Naive thymus-derived CD4-positive, alpha-beta T cell (primary cell): Measurements from ENCODE around the gene PFAS. TPM values are rescaled to one million over a fixed set of nuclear protein-coding genes. Genes with fewer than 3 reads are reported as not detected.

Source experiments
- ATAC-seq: fragments of 150-1000 bp; cut with Tn5 transposase; 2 replicates; pipeline ENCODE4 v1.10.0; 2021; ENCODE audit warnings: mild to moderate bottlenecking, moderate library complexity
- CTCF ChIA-PET: fragments of 350-600 bp; sonication (Branson Sonifier 250); formaldehyde crosslinking; loops from one replicate; lab custom pipeline; 2021; ENCODE audit warnings: antibody characterized with exemption; lab: Charles Lee
- POLR2A ChIA-PET: fragments of 350-600 bp; sonication (Branson Sonifier 250); formaldehyde crosslinking; loops from one replicate; lab custom pipeline; 2021; ENCODE audit warnings: antibody characterized with exemption, inconsistent platforms; lab: Charles Lee
- DNase-seq, 9 donors: peaks; one replicate each; pipeline versions ENCODE4 v3.0.0 to v3.0.0-alpha.2; 2020 to 2022; ENCODE audit warnings: mixed read lengths in 1 of 9
- H3K27ac ChIP-seq: one replicate; pipeline ENCODE4 v1.7.0; 2013; ENCODE audit warnings: mild to moderate bottlenecking, low read depth, low read length, moderate library complexity
- H3K27me3 ChIP-seq, 2 donors: one replicate each; pipeline ENCODE4 v1.7.0; 2013; ENCODE audit warnings: low read length in 2 of 2, mild to moderate bottlenecking in 2 of 2, moderate library complexity in 2 of 2; ENCODE audit not compliant: control insufficient read depth in 2 of 2, insufficient read depth in 2 of 2
- H3K36me3 ChIP-seq, 3 experiments: 1 replicate in 2 of 3; 2 replicates in 1 of 3; pipeline ENCODE4 v1.7.0; 2013; ENCODE audit warnings: low read length in 3 of 3, mild to moderate bottlenecking in 3 of 3, moderate library complexity in 1 of 3; ENCODE audit not compliant: insufficient read depth in 3 of 3, control insufficient read depth in 2 of 3
- H3K4me1 ChIP-seq, 2 donors: one replicate each; pipeline ENCODE4 v1.7.0; 2013; ENCODE audit warnings: low read length in 2 of 2, mild to moderate bottlenecking in 2 of 2, moderate library complexity in 1 of 2; ENCODE audit not compliant: control insufficient read depth in 2 of 2, insufficient read depth in 2 of 2
- H3K4me3 ChIP-seq: 2 replicates; pipeline ENCODE4 v1.7.0; 2013; ENCODE audit warnings: mild to moderate bottlenecking, low read length
- H3K9me3 ChIP-seq, 3 experiments: 1 replicate in 2 of 3; 2 replicates in 1 of 3; pipeline ENCODE4 v1.7.0; 2013; ENCODE audit warnings: low read length in 3 of 3; ENCODE audit not compliant: control insufficient read depth in 2 of 3
- H3K27ac Mint-ChIP-seq, 9 donors: one replicate each; pipeline ENCODE4 v1.8.0; 2020 to 2022; ENCODE audit warnings: mixed read lengths in 9 of 9, mild to moderate bottlenecking in 8 of 9, moderate library complexity in 5 of 9, inconsistent platforms in 2 of 9
- H3K27me3 Mint-ChIP-seq, 5 donors: one replicate each; pipeline ENCODE4 v1.8.0; 2021 to 2022; ENCODE audit warnings: mixed read lengths in 5 of 5, mild to moderate bottlenecking in 1 of 5
- H3K36me3 Mint-ChIP-seq, 5 donors: one replicate each; pipeline ENCODE4 v1.8.0; 2020 to 2022; ENCODE audit warnings: mixed read lengths in 5 of 5, mild to moderate bottlenecking in 3 of 5, inconsistent platforms in 1 of 5
- H3K4me1 Mint-ChIP-seq, 7 donors: one replicate each; pipeline ENCODE4 v1.8.0; 2020 to 2022; ENCODE audit warnings: mixed read lengths in 7 of 7, mild to moderate bottlenecking in 3 of 7, inconsistent platforms in 1 of 7
- H3K4me3 Mint-ChIP-seq, 10 donors: one replicate each; pipeline ENCODE4 v1.8.0; 2020 to 2022; ENCODE audit warnings: mild to moderate bottlenecking in 10 of 10, mixed read lengths in 10 of 10, moderate library complexity in 6 of 10, inconsistent platforms in 2 of 10
- H3K9me3 Mint-ChIP-seq, 11 donors: one replicate each; pipeline ENCODE4 v1.8.0; 2020 to 2022; ENCODE audit warnings: mixed read lengths in 11 of 11, mild to moderate bottlenecking in 4 of 11, inconsistent platforms in 1 of 11, moderate library complexity in 1 of 11
- intact Hi-C, 2 donors: fragments of 100-400 bp; cut with micrococcal nuclease; formaldehyde crosslinking; loops; one replicate each; pipeline ENCODE4 v1.15.1; 2023
- polyA plus RNA-seq, 2 donors: library from polyadenylated mRNA; unstranded; fragments of 300-500 nt; fragmentation: Illumina TruSeq; gene quantifications; one replicate each; pipeline ENCODE4 v1.2.3, GENCODE V29; 2021
- total RNA-seq, 6 experiments: library from RNA in 5 of 6; stranded (reverse) in 5 of 6; gene quantifications; 1 replicate in 5 of 6; 2 replicates in 1 of 6; pipeline ENCODE4 v1.2.3 and lab custom pipeline; 2021 to 2026

PFAS gene
- total and polyA plus RNA-seq, 7 experiments from 2014 or later: 15.2 to 68.9 (median 31.7) TPM

- POLR2A ChIA-PET: interaction anchor here (0.9 to 8.8 kb wide), 4 partner anchors 53 to 144 kb away, joined by 5 to 121 read pairs (median 6); partner anchors contain the start of genes CTC1 and PFAS
- Mint-ChIP-seq H3K4me1 (peaks cover 7 to 19% (median 15%) of the 10 kb centered on the region in 7 donors), H3K4me3 (no peak overlapping the region), H3K27ac (peak overlapping the region in 7 of 9 donors; percentile 6 to 80 (median 71)), H3K36me3 (no peaks in the 10 kb centered on the region), H3K27me3 (peaks cover 0 to 5% (median 0%) of the 10 kb centered on the region in 5 donors), H3K9me3 (peaks cover 0 to 3% (median 0%) of the 10 kb centered on the region in 11 donors)
- intact Hi-C loops: loop anchor here (1.0 kb wide), 11 partner anchors 52 to 240 kb away; partner anchors contain the start of gene CTC1 (in 1 of the 2)
- no peaks in the 10 kb centered on the region for H3K36me3 ChIP-seq
- H3K4me3 ChIP-seq: no peak overlapping the region
- no peaks in the 10 kb centered on the region for H3K9me3 ChIP-seq
- no peaks in the 10 kb centered on the region for H3K27me3 ChIP-seq
- no peak for DNase-seq
- H3K4me1 ChIP-seq: peaks cover 3 to 9% of the 10 kb centered on the region in 2 donors
- ATAC-seq: no peak
- H3K27ac ChIP-seq: no peak overlapping the region
- CTCF ChIA-PET: interaction anchor here (0.7 to 3.9 kb wide), 15 partner anchors 11 to 240 kb away, joined by 3 to 20 read pairs (median 6); partner anchors contain the start of genes HES7 and RANGRF
Measured at GRCh38 chr17:8300226-8300625, 51.1 kb downstream of the PFAS start.

GRCh38 chr17:8300627-8301242, 51.6 kb downstream of the PFAS start:
- H3K4me1 Mint-ChIP-seq: peaks cover 7 to 18% (median 14%) of the 10 kb centered on the region in 7 donors
- Histone ChIP-seq H3K4me1 (peaks cover 3 to 9% of the 10 kb centered on the region in 2 donors), H3K36me3 (no peaks in the 10 kb centered on the region), H3K4me3 (no peak overlapping the region), H3K9me3 (no peaks in the 10 kb centered on the region), H3K27ac (no peak overlapping the region), H3K27me3 (no peaks in the 10 kb centered on the region)
- H3K36me3 Mint-ChIP-seq: no peaks in the 10 kb centered on the region
- DNase-seq (peak; percentile 33 to 80 (median 72)), ATAC-seq (peak; percentile 95)
- CTCF ChIA-PET: interaction anchor here (0.7 to 3.9 kb wide), 23 partner anchors 12 to 241 kb away, joined by 3 to 20 read pairs (median 5); partner anchors contain the start of genes HES7 and RANGRF
- H3K27me3 Mint-ChIP-seq: peaks cover 0 to 5% (median 0%) of the 10 kb centered on the region in 5 donors
- peaks cover 0 to 3% (median 0%) of the 10 kb centered on the region in 11 donors for H3K9me3 Mint-ChIP-seq
- H3K4me3 Mint-ChIP-seq: peak overlapping the region in 1 of 10 donors; percentile 14
- POLR2A ChIA-PET: interaction anchor here (0.7 to 1.7 kb wide), 5 partner anchors 12 to 127 kb away, joined by 3 to 6 read pairs (median 5); partner anchors contain the start of gene RANGRF
- intact Hi-C loops: loop anchor here (1.0 kb wide), 11 partner anchors 52 to 240 kb away; partner anchors contain the start of gene CTC1 (in 1 of the 2)
- H3K27ac Mint-ChIP-seq: peak overlapping the region in 7 of 9 donors; percentile 6 to 80 (median 71)

- intact Hi-C loops: no loop called here
- Histone ChIP-seq H3K9me3 (no peaks in the 10 kb centered on the region), H3K27ac (no peak overlapping the region), H3K27me3 (no peaks in the 10 kb centered on the region), H3K4me3 (no peak overlapping the region), H3K36me3 (no peaks in the 10 kb centered on the region), H3K4me1 (peaks cover 0 to 4% of the 10 kb centered on the region in 2 donors)
- ATAC-seq (no peak), DNase-seq (no peak)
- Mint-ChIP-seq H3K4me1 (peaks cover 0 to 6% (median 0%) of the 10 kb centered on the region in 7 donors), H3K9me3 (no peaks in the 10 kb centered on the region), H3K27me3 (peaks cover 4 to 24% (median 6%) of the 10 kb centered on the region in 5 donors), H3K4me3 (no peak overlapping the region), H3K27ac (peak overlapping the region in 1 of 9 donors; percentile 85), H3K36me3 (no peaks in the 10 kb centered on the region)
- CTCF ChIA-PET: no interaction called here
- POLR2A ChIA-PET: no interaction called here
Measured at GRCh38 chr17:8310601-8311123, 61.6 kb downstream of the PFAS start.

- Mint-ChIP-seq H3K4me3 (peak overlapping the region in 1 of 10 donors; percentile 37), H3K9me3 (no peaks in the 10 kb centered on the region), H3K36me3 (no peaks in the 10 kb centered on the region), H3K27ac (no peak overlapping the region), H3K4me1 (peaks cover 0 to 8% (median 0%) of the 10 kb centered on the region in 7 donors), H3K27me3 (peaks cover 4 to 24% (median 10%) of the 10 kb centered on the region in 5 donors)
- DNase-seq (no peak), ATAC-seq (no peak)
- no peaks in the 10 kb centered on the region for H3K27me3 ChIP-seq
- H3K9me3 ChIP-seq: no peaks in the 10 kb centered on the region
- CTCF ChIA-PET: interaction anchor here (0.8 kb wide), 1 partner anchor 67 kb away, joined by 6 read pairs; no protein-coding TSS in a partner anchor
- no peak overlapping the region for H3K27ac ChIP-seq
- intact Hi-C loops: no loop called here
- H3K4me1 ChIP-seq: peaks cover 0 to 4% of the 10 kb centered on the region in 2 donors
- POLR2A ChIA-PET: no interaction called here
- H3K36me3 ChIP-seq: no peaks in the 10 kb centered on the region
- no peak overlapping the region for H3K4me3 ChIP-seq
Measured at GRCh38 chr17:8311131-8311790, 62.2 kb downstream of the PFAS start.

GRCh38 chr17:8312251-8312650, 63.2 kb downstream of the PFAS start:
- Histone ChIP-seq H3K4me3 (no peak overlapping the region), H3K27ac (no peak overlapping the region), H3K36me3 (no peaks in the 10 kb centered on the region), H3K9me3 (no peaks in the 10 kb centered on the region), H3K4me1 (peaks cover 0 to 4% of the 10 kb centered on the region in 2 donors), H3K27me3 (no peaks in the 10 kb centered on the region)
- no peak overlapping the region for H3K27ac Mint-ChIP-seq
- peaks cover 4 to 24% (median 10%) of the 10 kb centered on the region in 5 donors for H3K27me3 Mint-ChIP-seq
- no peak for DNase-seq
- intact Hi-C loops: no loop called here
- no peaks in the 10 kb centered on the region for H3K36me3 Mint-ChIP-seq
- POLR2A ChIA-PET: interaction anchor here (0.5 kb wide), 1 partner anchor 1149 kb away, joined by 3 read pairs; no protein-coding TSS in a partner anchor
- no peak overlapping the region for H3K4me3 Mint-ChIP-seq
- no peaks in the 10 kb centered on the region for H3K9me3 Mint-ChIP-seq
- no peak for ATAC-seq
- peaks cover 0 to 8% (median 0%) of the 10 kb centered on the region in 7 donors for H3K4me1 Mint-ChIP-seq
- CTCF ChIA-PET: interaction anchor here (0.8 to 1.0 kb wide), 2 partner anchors 10 to 68 kb away, joined by 4 to 6 read pairs; no protein-coding TSS in a partner anchor
